KMS-11 (cell line): ENCODE results near the gene IFNG-AS1.

Experiments
- H2AFZ ChIP-seq: fragments of 200-600 bp; sonication (generic); 2 replicates; pipeline ENCODE4 v1.6.1; 2016; ENCODE audit warnings: antibody characterized with exemption, mixed run types, low read depth
- H3K27ac ChIP-seq: fragments of 200-600 bp; sonication (generic); 2 replicates; pipeline ENCODE4 v1.6.1; 2016; ENCODE audit warnings: mild to moderate bottlenecking, mixed run types
- H3K27me3 ChIP-seq: fragments of 200-600 bp; sonication (generic); 2 replicates; pipeline ENCODE4 v1.6.1; 2017; ENCODE audit warnings: mild to moderate bottlenecking, low read depth, mixed run types, moderate library complexity; ENCODE audit not compliant: insufficient read depth
- H3K36me3 ChIP-seq: fragments of 200-600 bp; sonication (generic); 2 replicates; pipeline ENCODE4 v1.6.1; 2017; ENCODE audit warnings: mild to moderate bottlenecking, mixed run types; ENCODE audit not compliant: insufficient read depth
- H3K4me1 ChIP-seq: fragments of 200-600 bp; sonication (generic); 2 replicates; pipeline ENCODE4 v1.6.1; 2016; ENCODE audit warnings: mild to moderate bottlenecking, low read depth, mixed run types; ENCODE audit not compliant: poor library complexity, severe bottlenecking
- H3K4me2 ChIP-seq: fragments of 200-600 bp; sonication (generic); 2 replicates; pipeline ENCODE4 v1.7.0; 2016; ENCODE audit warnings: mild to moderate bottlenecking, mixed run types
- H3K4me3 ChIP-seq: fragments of 200-600 bp; sonication (generic); IDR thresholded peaks from 2 replicates; pipeline ENCODE4 v1.6.1; 2017; ENCODE audit warnings: low read depth, low read length, mixed read lengths; ENCODE audit not compliant: insufficient read depth
- H3K79me2 ChIP-seq: fragments of 200-600 bp; sonication (generic); 2 replicates; pipeline ENCODE4 v1.6.1; 2016; ENCODE audit warnings: low read depth, mixed run types; ENCODE audit not compliant: insufficient read depth
- H3K9ac ChIP-seq: fragments of 200-600 bp; sonication (generic); 2 replicates; pipeline ENCODE4 v1.6.1; 2016; ENCODE audit warnings: mild to moderate bottlenecking, mixed run types
- H4K20me1 ChIP-seq: fragments of 200-600 bp; sonication (generic); 2 replicates; pipeline ENCODE4 v1.6.1; 2016; ENCODE audit warnings: mild to moderate bottlenecking, mixed run types; ENCODE audit not compliant: insufficient read depth
- TF ChIP-seq, protein P1 (sequence below): fragments of 200-600 bp; sonication (generic); conservative IDR thresholded peaks from 2 replicates; pipeline ENCODE4 v1.6.1; 2017; ENCODE audit warnings: low read depth, mild to moderate bottlenecking, antibody characterized with exemption, low read length, moderate library complexity, mixed read lengths

The IFNG-AS1 gene

DNA sequence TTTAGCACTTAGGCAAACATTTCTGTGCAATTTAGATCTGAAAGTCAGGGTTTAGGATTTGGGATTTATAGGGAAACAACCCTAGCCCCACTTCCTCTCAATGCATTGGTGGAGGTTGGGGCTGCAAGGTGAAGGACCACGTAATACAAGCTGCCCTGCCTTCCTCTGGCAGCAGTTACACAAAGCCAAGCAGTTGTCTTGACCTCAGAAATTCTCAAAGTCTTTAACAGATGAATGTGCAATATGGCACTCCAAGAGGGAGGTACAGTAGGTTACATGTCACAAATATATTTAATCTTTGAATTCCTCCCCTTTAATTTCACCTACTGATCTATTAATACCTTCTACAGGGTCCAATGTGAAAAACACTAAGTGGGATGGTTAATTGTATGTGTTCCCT lies 23.9 kb downstream of the IFNG-AS1 start:
- TF ChIP-seq, protein P1, sequence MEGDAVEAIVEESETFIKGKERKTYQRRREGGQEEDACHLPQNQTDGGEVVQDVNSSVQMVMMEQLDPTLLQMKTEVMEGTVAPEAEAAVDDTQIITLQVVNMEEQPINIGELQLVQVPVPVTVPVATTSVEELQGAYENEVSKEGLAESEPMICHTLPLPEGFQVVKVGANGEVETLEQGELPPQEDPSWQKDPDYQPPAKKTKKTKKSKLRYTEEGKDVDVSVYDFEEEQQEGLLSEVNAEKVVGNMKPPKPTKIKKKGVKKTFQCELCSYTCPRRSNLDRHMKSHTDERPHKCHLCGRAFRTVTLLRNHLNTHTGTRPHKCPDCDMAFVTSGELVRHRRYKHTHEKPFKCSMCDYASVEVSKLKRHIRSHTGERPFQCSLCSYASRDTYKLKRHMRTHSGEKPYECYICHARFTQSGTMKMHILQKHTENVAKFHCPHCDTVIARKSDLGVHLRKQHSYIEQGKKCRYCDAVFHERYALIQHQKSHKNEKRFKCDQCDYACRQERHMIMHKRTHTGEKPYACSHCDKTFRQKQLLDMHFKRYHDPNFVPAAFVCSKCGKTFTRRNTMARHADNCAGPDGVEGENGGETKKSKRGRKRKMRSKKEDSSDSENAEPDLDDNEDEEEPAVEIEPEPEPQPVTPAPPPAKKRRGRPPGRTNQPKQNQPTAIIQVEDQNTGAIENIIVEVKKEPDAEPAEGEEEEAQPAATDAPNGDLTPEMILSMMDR: no peak
- Histone ChIP-seq H3K4me2 (no peak overlapping the region), H4K20me1 (no peaks in the 10 kb centered on the region)

DNA sequence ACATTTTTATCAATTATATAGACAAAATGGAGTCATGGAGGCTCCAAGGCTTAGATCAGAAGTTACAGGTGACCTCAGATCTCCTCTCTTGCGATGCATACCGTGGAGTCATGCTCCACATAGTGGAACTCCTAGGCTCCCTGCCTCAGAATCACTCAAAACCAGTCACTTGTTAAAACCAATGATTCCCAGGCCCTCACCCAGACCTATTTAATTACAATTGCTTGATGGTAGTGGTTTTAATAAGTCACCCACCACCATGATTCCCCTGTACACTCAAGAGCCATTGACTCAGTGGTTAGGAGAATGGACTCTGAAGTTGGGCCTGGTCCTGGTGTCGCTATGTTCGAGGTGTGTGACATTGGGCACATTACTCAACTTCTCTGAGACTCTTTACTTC lies 26.9 kb downstream of the IFNG-AS1 start:
- no peaks in the 10 kb centered on the region for H3K27me3 ChIP-seq
- no peak overlapping the region for H3K4me3 ChIP-seq
- no peak overlapping the region for H3K4me2 ChIP-seq
- no peak overlapping the region for H3K27ac ChIP-seq
- TF ChIP-seq, protein P1: no peak
- no peaks in the 10 kb centered on the region for H3K36me3 ChIP-seq
- H2AFZ ChIP-seq: no peak overlapping the region
- no peaks in the 10 kb centered on the region for H3K79me2 ChIP-seq
- H3K9ac ChIP-seq: no peak overlapping the region
- no peaks in the 10 kb centered on the region for H4K20me1 ChIP-seq
- H3K4me1 ChIP-seq: no peaks in the 10 kb centered on the region

More for the DNA sequence above, 23.9 kb downstream of the IFNG-AS1 start:
- Histone ChIP-seq H3K36me3 (no peaks in the 10 kb centered on the region), H3K79me2 (no peaks in the 10 kb centered on the region), H2AFZ (no peak overlapping the region), H3K4me1 (no peaks in the 10 kb centered on the region), H3K4me3 (no peak overlapping the region), H3K9ac (no peak overlapping the region), H3K27ac (no peak overlapping the region), H3K27me3 (no peaks in the 10 kb centered on the region)

DNA sequence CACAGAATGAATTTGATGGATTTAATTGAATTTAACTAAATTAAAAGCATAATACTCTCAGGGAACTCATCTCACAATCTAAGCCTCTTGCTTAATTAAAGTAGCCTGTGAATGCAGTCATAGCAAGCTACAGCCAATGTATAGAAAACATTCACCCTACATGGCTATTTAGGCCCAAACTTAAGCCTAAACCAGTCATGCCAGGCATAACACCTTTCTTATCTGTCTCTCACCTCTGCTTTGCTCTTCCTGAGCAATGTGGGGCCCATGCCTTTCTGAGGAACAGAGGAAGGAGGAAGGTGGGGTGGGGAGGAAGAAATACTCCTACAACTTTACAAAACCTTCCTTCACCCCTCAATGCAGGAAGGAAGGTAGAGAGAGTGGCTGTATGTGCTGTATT lies 29.1 kb downstream of the IFNG-AS1 start:
- no peak overlapping the region for H2AFZ ChIP-seq
- no peak overlapping the region for H3K4me3 ChIP-seq
- TF ChIP-seq, protein P1: no peak
- H3K4me1 ChIP-seq: no peaks in the 10 kb centered on the region
- no peaks in the 10 kb centered on the region for H3K27me3 ChIP-seq
- no peaks in the 10 kb centered on the region for H3K36me3 ChIP-seq
- H3K9ac ChIP-seq: no peak overlapping the region
- no peak overlapping the region for H3K27ac ChIP-seq
- H3K4me2 ChIP-seq: no peak overlapping the region
- H3K79me2 ChIP-seq: no peaks in the 10 kb centered on the region
- H4K20me1 ChIP-seq: no peaks in the 10 kb centered on the region

DNA sequence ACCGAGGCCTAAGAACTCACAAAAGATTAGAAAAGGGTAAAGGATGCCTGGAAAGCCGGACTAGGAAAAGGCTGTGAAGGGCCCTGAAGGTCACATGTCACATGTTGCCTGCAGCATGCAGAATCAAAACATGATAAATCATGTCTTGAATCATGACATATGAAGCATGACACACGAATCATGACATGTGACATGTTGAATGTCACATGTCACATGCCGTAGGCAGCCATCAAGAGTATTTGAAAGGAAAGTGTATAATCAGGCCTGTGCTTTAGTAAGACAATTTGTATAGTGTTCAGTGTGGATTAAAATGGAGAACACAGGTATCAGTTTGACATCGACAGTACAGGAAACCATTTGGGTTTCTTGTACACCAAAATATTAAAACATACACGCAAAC lies 30.8 kb downstream of the IFNG-AS1 start:
- no peak overlapping the region for H3K27ac ChIP-seq
- no peak overlapping the region for H3K9ac ChIP-seq
- no peak overlapping the region for H3K4me3 ChIP-seq
- TF ChIP-seq, protein P1: no peak
- H3K4me2 ChIP-seq: no peak overlapping the region
- H3K36me3 ChIP-seq: no peaks in the 10 kb centered on the region
- no peaks in the 10 kb centered on the region for H3K79me2 ChIP-seq
- H3K27me3 ChIP-seq: no peaks in the 10 kb centered on the region
- no peak overlapping the region for H2AFZ ChIP-seq
- no peaks in the 10 kb centered on the region for H4K20me1 ChIP-seq
- H3K4me1 ChIP-seq: no peaks in the 10 kb centered on the region
